ENCODE results near the gene CEP250.
"Not testable (repeated sequence)": the region's sequence is repeated elsewhere in the genome, so short reads cannot be mapped to it uniquely, and the experiment has no call there.

CEP250 gene

DNA sequence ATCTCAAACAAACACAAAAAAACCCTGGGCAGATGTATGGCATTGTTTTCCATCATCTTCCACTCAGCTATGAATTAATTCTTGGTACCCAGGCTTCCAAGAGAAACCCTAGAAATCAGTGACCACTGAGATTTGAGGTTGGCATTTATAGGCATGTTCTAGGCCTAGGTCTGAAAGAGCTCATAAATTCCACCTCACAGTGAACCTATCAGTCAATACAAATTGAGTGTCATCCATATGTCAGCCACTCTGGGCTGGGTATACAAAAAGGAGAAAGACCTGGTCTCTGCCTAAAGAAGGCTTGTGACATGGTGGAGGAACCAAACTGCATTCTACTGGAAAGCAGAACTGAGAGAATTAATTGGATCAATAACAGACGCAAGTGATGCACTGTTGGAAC is 43.9 kb downstream of the CEP250 start:
- DNase-seq, result no peak

DNA sequence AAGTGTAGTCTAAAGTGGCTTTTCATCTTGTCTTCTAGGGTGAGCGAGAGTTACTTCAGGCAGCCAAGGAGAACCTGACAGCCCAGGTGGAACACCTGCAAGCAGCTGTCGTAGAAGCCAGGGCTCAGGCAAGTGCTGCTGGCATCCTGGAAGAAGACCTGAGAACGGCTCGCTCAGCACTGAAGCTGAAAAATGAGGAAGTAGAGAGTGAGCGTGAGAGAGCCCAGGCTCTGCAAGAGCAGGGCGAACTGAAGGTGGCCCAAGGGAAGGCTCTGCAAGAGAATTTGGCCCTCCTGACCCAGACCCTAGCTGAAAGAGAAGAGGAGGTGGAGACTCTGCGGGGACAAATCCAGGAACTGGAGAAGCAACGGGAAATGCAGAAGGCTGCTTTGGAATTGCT is 47.0 kb downstream of the CEP250 start:
- DNase-seq, result no peak

DNA sequence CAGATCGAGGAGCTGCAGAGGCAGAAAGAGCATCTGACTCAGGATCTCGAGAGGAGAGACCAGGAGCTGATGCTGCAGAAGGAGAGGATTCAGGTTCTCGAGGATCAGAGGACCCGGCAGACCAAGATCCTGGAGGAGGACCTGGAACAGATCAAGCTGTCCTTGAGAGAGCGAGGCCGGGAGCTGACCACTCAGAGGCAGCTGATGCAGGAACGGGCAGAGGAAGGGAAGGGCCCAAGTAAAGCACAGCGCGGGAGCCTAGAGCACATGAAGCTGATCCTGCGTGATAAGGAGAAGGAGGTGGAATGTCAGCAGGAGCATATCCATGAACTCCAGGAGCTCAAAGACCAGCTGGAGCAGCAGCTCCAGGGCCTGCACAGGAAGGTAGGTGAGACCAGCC is 47.9 kb downstream of the CEP250 start:
- DNase-seq, result no peak

DNA sequence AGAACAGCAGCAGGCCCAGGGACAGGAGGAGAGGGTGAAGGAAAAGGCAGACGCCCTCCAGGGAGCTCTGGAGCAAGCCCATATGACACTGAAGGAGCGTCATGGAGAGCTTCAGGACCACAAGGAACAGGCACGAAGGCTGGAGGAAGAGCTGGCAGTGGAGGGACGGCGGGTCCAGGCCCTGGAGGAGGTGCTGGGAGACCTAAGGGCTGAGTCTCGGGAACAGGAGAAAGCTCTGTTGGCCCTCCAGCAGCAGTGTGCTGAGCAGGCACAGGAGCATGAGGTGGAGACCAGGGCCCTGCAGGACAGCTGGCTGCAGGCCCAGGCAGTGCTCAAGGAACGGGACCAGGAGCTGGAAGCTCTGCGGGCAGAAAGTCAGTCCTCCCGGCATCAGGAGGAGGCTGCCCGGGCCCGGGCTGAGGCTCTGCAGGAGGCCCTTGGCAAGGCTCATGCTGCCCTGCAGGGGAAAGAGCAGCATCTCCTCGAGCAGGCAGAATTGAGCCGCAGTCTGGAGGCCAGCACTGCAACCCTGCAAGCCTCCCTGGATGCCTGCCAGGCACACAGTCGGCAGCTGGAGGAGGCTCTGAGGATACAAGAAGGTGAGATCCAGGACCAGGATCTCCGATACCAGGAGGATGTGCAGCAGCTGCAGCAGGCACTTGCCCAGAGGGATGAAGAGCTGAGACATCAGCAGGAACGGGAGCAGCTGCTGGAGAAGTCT is 48.6 kb downstream of the CEP250 start:
- DNase-seq, result no peak

DNA sequence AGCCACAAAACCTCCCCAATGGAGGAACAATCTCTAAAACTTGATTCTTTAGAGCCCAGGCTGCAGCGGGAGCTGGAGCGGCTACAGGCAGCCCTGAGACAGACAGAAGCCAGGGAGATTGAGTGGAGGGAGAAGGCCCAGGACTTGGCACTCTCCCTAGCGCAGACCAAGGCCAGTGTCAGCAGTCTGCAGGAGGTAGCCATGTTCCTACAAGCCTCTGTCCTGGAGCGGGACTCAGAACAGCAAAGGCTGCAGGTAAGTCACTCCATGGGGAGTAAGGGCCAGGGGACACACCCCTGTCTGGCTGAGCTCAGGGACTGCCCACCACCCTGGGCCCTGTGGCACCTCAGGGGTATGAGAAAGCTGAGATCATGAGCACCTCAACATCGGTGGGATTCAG is 49.4 kb downstream of the CEP250 start:
- DNase-seq, result no peak

DNA sequence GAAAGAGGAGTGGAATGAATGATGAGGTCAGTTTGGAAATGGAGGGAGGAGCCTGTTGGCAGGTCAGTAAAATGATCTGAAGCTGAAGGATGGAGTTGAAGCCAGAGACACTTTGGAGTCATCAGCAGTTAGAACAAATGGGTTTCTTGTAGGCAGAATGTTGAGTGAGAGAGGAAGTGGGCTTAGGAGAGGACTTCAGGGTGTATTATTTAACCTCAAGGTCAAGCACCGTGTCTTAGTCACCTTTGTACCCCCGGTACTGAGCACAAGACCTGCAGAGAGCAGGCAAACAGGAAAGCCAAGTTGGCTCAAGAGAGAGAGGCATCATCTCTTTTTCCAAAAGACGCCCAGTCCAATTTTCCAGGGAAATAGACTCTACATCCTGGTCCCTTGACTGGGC is 50.8 kb downstream of the CEP250 start:
- no peak for DNase-seq

DNA sequence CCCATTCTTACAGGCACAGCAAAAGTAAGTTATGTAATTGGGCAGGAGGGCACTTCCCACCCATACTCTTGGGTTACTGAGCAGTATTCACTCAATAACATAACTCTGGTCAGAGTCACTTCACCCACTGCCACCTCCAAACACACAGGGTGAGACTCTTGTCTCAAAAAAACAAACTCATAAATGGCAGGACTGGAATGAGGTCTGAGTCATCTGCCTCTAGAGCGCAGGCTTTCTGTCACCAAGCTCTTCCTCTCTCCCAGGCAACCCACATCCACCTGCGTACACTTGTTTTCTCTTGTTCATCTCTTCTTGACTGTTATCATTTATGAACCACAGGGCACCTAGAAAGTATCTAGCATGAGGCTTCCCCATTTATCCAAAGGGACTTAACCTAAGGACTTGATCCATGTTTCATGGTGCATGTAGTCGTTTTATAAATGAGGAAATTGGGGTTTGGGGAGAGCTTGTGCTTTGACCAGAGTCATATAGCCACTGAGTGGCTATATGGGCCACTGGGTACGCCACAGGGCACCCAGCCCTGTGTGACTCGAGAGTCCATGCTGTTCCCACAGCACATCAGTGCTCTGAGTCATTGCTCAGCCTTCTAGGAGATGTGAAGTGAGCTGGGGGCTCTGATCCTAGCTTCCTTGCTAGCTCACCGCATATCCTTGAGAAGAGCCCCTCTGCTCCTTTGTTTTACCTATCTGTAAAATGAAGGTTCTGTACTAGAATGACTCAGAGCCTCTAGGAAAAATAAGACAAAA is 51.7 kb downstream of the CEP250 start:
- DNase-seq, result no peak

DNA sequence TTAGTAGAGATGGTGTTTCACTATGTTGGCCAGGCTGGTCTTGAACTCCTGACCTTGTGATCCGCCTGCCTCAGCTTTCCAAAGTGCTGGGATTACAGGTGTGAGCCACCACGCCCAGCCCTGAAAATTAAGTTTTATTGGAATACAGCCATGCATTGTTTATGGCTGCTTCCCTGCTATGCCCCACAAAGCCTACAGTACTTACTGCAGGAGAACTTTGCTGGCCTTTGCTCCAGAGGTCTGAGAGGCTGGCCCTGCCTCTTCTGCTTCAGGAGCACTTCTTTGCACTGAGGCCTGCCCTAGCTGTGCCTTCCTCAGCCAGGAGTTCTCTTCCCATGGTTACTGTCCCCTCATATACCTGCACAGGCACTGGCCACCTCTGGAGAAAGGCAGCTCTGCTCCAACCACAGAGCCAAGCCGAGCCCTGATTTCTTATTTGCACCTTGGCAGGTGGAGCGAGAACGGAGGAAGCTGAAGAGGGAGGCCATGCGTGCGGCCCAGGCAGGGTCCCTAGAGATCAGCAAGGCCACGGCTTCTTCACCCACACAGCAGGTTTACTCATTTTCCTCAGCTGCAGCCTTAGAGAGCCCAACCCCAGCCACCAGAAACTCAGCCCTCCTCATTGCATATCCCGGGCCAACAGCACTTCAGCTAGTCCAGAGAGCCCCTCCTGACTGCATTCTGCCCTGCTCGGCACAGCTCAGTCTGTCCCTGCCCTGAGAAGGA is 53.3 kb downstream of the CEP250 start:
- DNase-seq, result no peak

DNA sequence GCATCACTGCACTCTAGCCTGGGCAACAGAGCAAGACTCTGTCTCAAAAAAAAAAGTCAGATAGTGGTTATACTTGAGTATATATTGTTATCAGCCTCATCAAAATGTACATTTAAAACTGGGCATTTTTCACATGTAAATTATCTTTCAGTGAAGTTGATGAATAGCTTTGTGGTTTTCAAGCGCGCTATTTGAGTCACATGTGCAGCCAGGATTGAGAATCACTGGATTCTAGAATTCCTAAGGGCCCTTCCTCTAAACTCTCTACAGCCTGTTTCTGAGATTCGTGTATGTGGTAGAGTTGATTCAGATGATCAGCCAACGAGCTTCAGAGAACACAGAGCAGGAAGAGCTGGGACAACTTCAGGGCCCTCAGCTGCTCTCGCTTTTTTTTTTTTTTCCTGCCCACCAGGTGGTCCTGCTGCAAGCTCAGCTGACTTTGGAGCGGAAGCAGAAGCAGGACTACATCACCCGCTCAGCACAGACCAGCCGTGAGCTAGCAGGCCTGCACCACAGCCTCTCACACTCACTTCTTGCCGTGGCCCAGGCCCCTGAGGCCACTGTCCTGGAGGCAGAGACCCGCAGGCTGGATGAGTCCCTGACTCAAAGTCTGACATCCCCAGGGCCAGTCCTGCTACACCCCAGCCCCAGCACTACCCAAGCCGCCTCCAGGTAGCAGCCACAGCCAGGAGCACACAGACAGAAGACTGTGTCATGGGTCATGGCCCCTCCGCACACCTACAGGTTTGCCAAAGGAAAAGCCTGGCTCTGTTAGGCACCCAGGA is 55.7 kb downstream of the CEP250 start:
- no peak for DNase-seq

DNA sequence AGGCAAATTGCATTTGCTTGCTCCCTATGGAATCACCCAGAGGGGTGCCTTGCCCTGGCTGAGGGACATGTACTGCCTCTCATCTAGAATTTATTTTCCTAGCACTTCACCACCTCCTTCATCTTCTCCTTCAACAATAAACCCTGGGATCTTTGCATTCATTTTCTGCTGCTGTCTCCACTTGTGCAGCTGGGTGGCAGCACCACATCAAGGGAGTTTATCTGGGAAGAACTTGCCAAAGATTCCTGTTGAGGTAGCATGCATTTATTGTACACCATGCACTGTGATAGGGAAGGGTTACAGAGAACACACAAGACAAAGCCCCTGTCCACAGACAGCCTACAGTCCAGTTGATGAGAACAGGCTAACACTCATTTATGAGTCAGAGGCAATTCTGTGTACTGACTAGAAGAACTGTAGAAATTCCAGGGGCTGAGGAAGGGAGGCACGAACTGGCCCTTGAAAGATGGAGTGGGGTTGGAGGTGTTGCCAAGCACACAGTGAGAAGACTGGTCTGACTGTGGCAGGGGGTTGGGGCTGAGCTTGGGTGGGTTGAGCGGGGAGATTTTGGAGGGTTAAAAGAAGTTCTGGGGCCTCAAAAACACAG is 56.5 kb downstream of the CEP250 start:
- DNase-seq, result no peak

DNA sequence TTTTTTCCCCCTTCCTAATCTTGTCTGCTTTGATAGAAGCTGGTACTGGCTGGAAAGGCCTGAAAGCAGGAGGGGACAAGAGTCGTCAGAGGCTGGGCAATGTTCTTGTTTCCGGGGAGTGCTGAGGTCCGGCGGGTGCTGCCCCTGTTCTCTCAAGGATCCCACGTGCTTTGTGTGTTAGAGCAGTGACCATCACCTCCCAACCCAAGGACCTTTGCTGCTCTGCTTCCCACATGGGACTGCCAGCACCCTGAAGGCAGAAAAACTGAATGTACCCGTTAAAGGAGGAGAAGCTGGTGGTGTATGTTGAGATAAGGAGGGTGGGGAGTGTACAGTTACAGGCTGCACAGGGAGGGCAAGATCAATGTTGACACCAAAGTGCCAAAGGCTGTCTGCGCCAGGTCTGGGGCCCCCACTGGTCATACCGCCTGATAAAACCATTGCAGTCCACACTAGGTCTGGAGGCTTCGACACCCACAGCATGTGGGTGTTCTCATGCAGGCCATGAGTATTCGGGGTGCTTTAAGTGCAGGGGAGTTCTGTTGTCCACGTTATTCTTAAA is 59.1 kb downstream of the CEP250 start:
- no peak for DNase-seq

DNA sequence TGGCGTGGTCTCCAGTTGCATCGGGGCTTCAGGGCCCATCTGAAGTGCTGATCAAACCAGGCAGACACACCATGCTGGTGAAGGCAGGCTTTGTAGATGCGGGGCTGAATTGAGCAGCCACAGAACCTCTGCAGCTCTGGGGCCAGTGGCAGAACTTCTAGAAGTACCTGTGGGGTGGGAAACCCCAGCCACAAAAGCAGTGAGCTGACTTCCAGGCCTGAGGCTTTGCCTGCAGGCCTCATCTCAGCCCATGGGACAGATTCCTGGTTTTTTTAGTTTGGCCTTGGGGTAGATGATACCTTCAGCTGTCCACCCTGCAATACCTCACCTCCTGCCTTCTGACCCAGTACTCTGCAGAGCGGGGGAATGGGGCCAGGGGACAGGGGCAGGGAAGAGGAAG is 59.9 kb downstream of the CEP250 start:
- DNase-seq, result no peak

DNA sequence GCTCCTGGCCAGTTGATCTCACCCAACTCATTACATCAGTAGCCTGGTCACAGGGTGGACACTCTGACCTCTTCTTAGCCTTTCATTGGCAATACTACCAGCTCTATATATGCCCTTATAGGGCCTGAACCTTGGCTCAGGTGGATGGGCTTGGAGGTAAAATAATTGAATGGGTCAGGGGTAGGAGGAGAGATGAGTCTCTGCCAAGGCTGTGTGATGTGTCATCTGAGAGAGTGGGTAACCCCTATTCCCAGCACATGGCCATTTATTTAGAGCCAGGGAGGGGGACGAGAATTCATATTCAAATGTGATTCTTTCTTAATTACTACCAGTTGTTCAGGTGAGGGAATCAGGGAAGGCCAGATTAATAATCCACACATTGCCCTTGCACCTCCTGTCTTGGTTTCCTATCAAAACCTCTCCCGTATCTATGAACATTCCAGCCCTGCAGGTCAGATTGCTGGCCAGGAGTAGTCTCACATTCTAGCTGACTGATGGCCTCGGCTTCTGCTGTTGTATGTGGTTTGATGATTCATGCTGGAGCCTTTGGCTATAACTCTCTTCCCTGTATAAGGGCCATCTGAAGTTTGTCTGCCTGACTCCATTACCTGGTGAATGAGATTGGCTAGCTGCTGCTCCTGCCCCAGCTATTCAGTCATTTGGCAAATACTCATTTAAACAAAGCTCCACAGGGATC is 60.7 kb downstream of the CEP250 start:
- no peak for DNase-seq

DNA sequence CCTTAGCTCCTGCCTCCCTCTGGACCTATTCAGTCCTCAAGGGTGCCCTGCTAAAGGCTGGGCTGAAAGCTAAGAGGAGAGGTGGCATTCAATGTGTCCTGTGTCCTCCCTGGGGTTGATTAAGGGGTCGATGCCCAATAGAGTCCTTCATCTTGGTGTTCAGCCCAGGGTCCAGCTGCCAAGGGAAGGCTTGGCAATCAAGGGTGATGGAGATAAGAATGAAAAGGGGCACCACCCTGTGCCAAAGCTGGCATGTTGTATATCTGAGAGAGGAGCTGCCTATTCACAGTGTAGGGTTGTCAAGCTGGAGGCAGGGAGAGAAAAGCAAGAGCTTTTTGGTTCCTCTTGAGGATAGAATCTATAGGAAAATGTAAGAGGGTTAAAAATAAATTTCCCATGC is 61.7 kb downstream of the CEP250 start:
- DNase-seq, result no peak

DNA sequence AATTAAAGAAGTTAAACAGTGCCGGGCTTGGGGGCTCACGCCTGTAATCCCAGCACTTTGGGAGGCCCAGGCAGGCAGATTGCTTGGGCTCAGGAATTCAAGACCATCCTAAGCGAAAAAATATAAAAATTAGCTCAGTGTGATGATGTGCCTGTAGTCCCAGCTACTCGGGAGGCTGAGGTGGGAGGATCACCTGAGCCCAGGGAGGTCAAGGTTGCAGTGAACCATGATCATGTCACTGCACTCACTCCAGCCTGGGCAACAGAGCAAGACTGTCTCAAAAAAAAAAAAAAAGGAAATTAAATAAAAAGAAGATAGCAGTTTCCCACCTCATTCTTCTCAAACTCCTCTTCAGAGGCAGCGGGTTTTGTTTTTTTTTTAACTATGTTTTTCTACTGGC is 62.4 kb downstream of the CEP250 start:
- not testable (repeated sequence) for DNase-seq

DNA sequence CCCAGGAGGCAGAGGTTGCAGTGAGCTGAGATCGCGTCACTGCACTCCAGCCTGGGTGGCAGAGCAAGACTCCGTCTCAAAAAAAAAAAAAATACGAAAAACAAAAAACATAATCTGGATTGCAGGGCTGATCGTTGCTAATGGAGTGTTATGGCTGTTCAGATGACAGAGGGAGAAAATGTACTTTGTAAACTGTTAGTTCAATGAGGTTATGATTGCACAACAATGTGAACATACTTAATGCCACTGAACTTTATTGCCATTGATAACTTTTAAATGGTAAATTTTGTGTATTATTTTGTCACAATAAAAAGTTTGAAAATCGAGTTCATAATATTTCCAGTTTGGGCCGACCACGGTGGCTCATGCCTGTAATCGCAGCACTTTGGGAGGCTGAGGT is 63.6 kb downstream of the CEP250 start:
- no peak for DNase-seq

DNA sequence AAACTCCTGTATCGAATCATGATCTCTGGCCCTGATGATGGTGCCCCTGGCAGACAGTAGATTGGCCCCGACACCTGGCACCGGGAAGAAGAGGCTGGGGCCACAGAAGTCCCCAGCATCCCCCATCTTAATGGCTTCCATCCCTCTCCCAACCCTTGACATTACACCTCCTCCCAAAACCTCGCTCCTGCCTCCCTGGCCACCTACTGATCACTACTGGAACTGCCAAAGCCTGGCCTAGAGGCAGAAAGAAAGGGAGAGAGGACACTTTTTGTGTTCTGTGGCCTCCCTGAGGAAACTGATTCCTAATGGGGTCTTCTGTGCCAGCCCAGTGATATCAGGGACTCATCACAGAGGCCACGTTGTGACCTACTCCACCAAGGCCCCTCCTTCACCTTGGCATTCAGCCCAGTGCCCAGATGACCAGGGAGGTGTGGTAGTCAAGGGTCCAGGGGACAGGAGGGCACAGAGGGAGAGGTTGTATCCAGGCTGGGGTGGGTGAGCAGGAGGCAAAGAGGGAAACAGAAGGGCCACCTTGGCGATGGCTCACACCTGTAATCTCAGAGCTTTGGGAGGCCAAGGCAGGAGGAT is 68.0 kb downstream of the CEP250 start:
- DNase-seq, result no peak

DNA sequence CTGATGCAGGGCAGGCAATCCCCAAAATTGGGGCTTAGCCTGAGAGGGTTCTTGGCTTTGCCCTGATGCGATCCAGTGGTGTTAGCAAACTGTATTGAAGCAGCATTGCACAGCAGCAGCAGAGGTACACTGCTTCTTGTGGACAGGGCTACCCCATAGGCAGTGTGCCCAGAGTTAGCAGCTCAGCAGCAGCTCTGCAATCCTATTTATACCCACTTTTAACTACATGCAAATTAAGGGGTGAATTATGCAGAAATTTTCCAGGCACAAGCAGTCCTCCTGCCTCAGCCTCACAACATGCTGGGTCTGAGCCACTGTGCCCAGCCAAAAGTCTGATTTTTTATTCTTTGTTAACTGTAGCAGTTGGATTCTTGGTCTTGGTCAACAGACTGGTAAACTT is 70.2 kb downstream of the CEP250 start:
- no peak for DNase-seq

DNA sequence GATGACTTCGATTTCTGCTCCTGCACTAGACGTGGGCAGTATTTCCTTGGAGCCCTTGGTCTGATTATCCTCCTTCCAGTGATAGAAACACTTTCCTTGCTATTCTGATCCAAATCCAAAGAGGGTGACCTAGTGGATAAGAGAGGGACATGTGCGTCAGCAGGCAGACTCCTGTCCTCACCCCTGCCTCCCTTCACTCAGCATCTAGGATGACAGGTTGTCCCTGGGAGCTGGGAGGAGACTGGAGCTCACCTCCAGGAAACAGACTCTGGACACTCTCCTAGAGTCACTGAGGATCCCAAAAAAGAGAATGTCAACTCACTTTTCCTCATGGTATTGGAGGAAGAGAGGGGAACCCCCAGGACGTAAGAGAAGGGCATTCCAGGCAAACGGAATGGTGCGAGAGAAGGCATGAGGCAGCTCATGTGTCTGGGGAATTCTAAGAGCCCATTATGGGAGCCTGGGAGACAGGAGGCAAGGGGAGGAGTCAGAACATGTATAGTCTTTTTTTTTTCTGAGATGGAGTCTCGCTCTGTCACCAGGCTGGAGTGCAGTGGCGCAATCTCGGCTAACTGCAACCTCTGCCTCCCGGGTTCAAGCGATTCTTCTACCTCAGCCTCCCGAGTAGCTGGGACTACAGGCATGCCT is 71.8 kb downstream of the CEP250 start:
- DNase-seq, result no peak

DNA sequence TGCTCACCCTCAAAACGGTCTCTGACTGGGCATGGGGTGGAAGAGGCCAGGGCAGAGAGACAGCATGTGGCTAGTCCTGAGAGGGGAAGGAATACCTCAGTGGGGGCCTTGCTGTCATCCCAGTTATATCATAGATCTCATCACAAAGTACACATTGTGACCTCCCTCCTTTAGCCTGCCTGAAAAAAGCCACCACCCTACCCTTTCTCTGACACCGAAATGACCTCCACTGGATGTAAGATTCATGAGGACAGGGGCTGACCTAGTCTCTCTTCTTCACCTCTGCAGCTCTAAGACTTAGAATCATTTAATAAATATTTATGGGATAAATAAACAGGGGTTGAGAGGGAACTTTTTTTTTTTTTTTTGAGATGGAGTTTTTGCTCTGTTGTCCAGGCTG is 74.2 kb downstream of the CEP250 start, which contains the start of gene C20orf173:
Gene C20orf173, minus strand, starts transcription at position 101 of the 400 bp plus-strand sequence. CDS start 279 bp downstream, outside the sequence.
- no peak for DNase-seq
